Endothelial cell of umbilical vein (primary cell): ENCODE measurements around the gene HSPB6.

ENCODE experiments used
- CTCF ChIP-seq, 2 donors: IDR thresholded peaks; 1 replicate in 1 of 2; 2 replicates in 1 of 2; pipeline ENCODE4 v1.5.1; 2011; ENCODE audit warnings: low read length in 2 of 2, mild to moderate bottlenecking in 2 of 2, moderate library complexity in 2 of 2, control low read depth in 1 of 2, inconsistent platforms in 1 of 2, low read depth in 1 of 2; ENCODE audit not compliant: insufficient read depth in 1 of 2; ENCODE audit errors: extremely low read depth in 1 of 2
- EZH2 ChIP-seq: IDR thresholded peaks from 2 replicates; pipeline ENCODE4 v1.6.1; 2012; ENCODE audit warnings: borderline replicate concordance, low read depth, mild to moderate bottlenecking, moderate library complexity, low read length, inconsistent platforms; ENCODE audit not compliant: severe bottlenecking
- FOS ChIP-seq: IDR thresholded peaks from 2 replicates; pipeline ENCODE4 v1.6.1; 2011; ENCODE audit warnings: mild to moderate bottlenecking, low read length, moderate library complexity, borderline replicate concordance; ENCODE audit not compliant: insufficient read depth
- GATA2 ChIP-seq: IDR thresholded peaks from 2 replicates; pipeline ENCODE4 v1.7.0; 2011; ENCODE audit warnings: low read depth, mild to moderate bottlenecking, moderate library complexity, mixed read lengths, low read length; ENCODE audit not compliant: insufficient read length, insufficient read depth
- JUN ChIP-seq: IDR thresholded peaks from 2 replicates; pipeline ENCODE4 v1.6.1; 2011; ENCODE audit warnings: borderline replicate concordance, low read depth; ENCODE audit not compliant: insufficient read length, insufficient read depth
- MYC ChIP-seq: IDR thresholded peaks from one replicate; pipeline ENCODE4 v1.6.1; 2011; ENCODE audit warnings: mild to moderate bottlenecking, low read depth, low read length
- POLR2A ChIP-seq: IDR thresholded peaks from 2 replicates; pipeline ENCODE4 v1.6.1; 2012; ENCODE audit warnings: low read depth, mild to moderate bottlenecking, control low read depth, low read length
- POLR2AphosphoS5 ChIP-seq: IDR thresholded peaks from 2 replicates; pipeline ENCODE4 v1.6.1; 2012; ENCODE audit warnings: low read depth, mild to moderate bottlenecking, control low read depth, low read length, moderate library complexity; ENCODE audit not compliant: insufficient read depth
- TF ChIP-seq, protein P1 (sequence below): IDR thresholded peaks from 2 replicates; pipeline ENCODE4 v1.6.1; 2011; ENCODE audit not compliant: insufficient read depth, insufficient read length

DNA sequence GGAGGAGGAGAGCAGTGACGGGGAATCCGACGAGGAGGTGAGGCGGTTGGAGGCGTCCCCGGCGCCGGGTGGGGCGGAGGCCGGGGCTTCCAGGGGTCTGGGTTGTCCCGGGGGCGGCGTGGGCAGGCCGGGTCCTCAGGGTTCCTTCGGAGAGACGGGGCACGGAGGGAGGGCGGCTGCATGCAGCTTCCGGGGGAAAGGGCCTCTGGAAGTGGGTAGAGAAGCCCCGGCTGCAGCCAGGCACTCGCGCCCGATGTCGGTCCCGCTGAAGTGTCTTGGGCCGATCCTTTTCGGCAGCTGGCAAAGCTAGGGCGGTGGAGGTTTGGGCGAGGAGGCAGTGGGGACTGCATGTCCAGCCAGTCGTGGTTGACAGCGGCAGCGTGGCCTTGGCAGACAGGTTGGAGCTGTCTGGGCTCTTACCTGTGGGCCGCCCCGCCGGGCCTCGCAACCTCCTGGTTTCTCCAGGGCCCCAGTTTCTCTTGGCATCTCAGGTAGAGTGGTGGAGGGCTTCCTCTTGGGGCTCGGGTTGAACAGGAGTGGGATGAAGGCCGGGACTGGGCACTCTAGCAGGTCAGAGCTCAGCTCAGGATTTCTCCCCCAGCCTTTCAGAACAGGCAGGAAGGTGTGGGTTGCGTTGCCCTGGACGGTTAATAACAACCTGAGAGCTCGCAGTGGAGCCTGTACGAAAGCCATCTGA is 38.3 kb downstream of the HSPB6 start:
- TF ChIP-seq POLR2A: no peak
- TF ChIP-seq CTCF (IDR thresholded peaks at IDR 0.05; ENCODE audit: extremely low read depth in 1 of 2, insufficient read depth in 1 of 2, low read depth in 1 of 2, low read length in 2 of 2): no peak
- TF ChIP-seq POLR2AphosphoS5: no peak
- no peak for TF ChIP-seq EZH2
- no peak for TF ChIP-seq MYC
- no peak for TF ChIP-seq GATA2
- TF ChIP-seq FOS: no peak
- TF ChIP-seq, protein P1, sequence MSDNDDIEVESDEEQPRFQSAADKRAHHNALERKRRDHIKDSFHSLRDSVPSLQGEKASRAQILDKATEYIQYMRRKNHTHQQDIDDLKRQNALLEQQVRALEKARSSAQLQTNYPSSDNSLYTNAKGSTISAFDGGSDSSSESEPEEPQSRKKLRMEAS: no peak
- TF ChIP-seq JUN: no peak
